Colonic mucosa (tissue), 4 donors: Measurements from ENCODE around the gene RNF38. TPM values are rescaled to one million over a fixed set of nuclear protein-coding genes. Genes with fewer than 3 reads are reported as not detected.
"Not testable (repeated sequence)": the region's sequence is repeated elsewhere in the genome, so short reads cannot be mapped to it uniquely, and the experiment has no call there.

Source experiments
- DNase-seq: peaks from one replicate; pipeline ENCODE4 v3.0.0-alpha.2; 2020
- H3K27ac ChIP-seq: fragments of 200-600 bp; one replicate; pipeline ENCODE4 v1.8.0; 2021
- H3K27me3 ChIP-seq: fragments of 200-600 bp; one replicate; pipeline ENCODE4 v1.8.0; 2021
- H3K36me3 ChIP-seq: fragments of 200-600 bp; one replicate; pipeline ENCODE4 v1.8.0; 2021
- H3K4me1 ChIP-seq: fragments of 200-600 bp; one replicate; pipeline ENCODE4 v1.8.0; 2021; ENCODE audit warnings: mild to moderate bottlenecking
- H3K4me3 ChIP-seq: fragments of 200-600 bp; one replicate; pipeline ENCODE4 v1.8.0; 2021
- H3K9ac ChIP-seq, 2 donors: one replicate each; pipeline ENCODE4 v1.7.0; 2013; ENCODE audit warnings: control low read depth in 2 of 2, low read depth in 2 of 2, low read length in 2 of 2
- H3K9me3 ChIP-seq: fragments of 200-600 bp; one replicate; pipeline ENCODE4 v1.8.0; 2021
- intact Hi-C: fragments of 100-400 bp; cut with DNase I; formaldehyde crosslinking; loops from one replicate; pipeline ENCODE4 v1.14.1; 2022
- total RNA-seq, 2 donors: library from RNA; stranded (reverse); fragmentation: NEBNext Ultra II Directional in 1 of 2; extraction: Animal tissue kit (Norgen Biotek cat#: 25700) in 1 of 2; gene quantifications; one replicate each; pipeline ENCODE4 v1.2.1, GENCODE V29; 2021
- TF ChIP-seq, protein P1 (sequence below): fragments of 200-600 bp; IDR thresholded peaks from one replicate; pipeline ENCODE4 v1.8.0; 2022; ENCODE audit warnings: antibody characterized with exemption, mild to moderate bottlenecking
- donor health status: healthy.
- donor health status: DM: no; HTN: no; CAD: no.
- donor health status: DM: no; HTN: no; CAD: no.

RNF38 gene
- 10 to 100 TPM; 28.9 to 39.2 TPM for total RNA-seq

DNA sequence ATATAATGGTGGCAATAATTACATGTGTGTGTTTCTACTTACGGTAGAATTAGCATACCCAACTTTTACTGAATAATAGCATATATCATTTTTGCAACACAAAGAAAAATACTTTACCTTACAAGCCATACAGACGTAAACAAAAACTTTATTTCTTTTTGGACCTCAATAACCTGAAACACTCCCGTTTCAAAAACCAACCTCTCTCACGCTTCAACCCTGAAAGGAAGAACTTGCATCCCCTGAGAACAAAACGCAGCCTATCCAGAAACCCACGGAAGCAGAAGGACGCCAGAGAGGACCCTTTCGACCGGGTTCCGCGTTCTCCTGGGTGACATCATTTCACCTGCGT lies at the start of gene RNF38:
Gene RNF38, minus strand, starts transcription at position 290 of the 352 bp plus-strand sequence. Its CDS starts 161 bp downstream, at position 129.
- no peak for DNase-seq
- H3K27me3 ChIP-seq: no peaks in the 10 kb centered on the region
- intact Hi-C loops: no loop called here
- no peaks in the 10 kb centered on the region for H3K36me3 ChIP-seq
- peak within 1 kb of the TSS; percentile 89 to 92 for H3K9ac ChIP-seq
- no peaks in the 10 kb centered on the region for H3K9me3 ChIP-seq
- H3K27ac ChIP-seq: peak within 1 kb of the TSS; percentile 95
- H3K4me1 ChIP-seq: peaks cover 6% of the 10 kb centered on the region
- H3K4me3 ChIP-seq: peak within 1 kb of the TSS; percentile 72
- TF ChIP-seq, protein P1, sequence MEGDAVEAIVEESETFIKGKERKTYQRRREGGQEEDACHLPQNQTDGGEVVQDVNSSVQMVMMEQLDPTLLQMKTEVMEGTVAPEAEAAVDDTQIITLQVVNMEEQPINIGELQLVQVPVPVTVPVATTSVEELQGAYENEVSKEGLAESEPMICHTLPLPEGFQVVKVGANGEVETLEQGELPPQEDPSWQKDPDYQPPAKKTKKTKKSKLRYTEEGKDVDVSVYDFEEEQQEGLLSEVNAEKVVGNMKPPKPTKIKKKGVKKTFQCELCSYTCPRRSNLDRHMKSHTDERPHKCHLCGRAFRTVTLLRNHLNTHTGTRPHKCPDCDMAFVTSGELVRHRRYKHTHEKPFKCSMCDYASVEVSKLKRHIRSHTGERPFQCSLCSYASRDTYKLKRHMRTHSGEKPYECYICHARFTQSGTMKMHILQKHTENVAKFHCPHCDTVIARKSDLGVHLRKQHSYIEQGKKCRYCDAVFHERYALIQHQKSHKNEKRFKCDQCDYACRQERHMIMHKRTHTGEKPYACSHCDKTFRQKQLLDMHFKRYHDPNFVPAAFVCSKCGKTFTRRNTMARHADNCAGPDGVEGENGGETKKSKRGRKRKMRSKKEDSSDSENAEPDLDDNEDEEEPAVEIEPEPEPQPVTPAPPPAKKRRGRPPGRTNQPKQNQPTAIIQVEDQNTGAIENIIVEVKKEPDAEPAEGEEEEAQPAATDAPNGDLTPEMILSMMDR: no peak

DNA sequence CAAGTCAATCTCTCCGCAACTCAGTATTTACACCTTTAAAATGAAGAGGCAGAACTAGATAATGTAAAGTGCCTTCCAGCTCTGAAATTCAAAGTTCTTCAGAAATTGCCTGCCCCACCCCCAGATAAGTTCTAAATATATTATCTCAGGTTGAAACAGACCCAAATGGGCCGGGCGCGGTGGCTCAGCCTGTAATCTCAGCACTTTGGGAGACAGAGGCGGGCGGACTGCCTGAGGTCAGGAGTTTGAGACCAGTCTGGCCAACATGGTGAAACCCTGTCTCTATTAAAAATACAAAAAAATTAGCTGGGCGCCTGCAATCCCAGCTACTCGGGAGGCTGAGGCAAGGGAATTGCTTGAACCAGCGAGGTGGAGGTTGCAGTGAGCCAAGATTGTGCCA lies 48.5 kb upstream of the RNF38 start:
- H3K9me3 ChIP-seq, H3K27me3 ChIP-seq, H3K4me3 ChIP-seq, intact Hi-C loops, H3K9ac ChIP-seq, H3K4me1 ChIP-seq, H3K36me3 ChIP-seq, DNase-seq, H3K27ac ChIP-seq: not testable (repeated sequence)

DNA sequence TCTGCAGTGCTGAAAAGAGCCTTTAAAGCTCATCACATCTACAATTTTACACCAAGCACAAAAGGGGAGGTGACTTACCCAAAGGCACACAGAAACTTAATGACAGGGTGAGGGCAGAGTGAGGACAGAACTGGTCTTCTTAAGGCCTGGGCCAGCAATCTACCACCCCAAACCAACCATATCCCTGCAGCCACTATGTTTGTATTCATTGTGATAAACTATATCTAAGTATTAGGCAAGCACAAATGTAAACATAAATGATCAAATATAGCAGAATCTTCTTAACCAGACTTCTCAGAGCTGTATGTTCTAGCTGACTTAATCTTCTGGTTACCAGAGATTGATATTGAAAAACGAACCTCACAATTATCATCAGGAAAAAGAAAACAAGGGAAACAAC lies 47.9 kb upstream of the RNF38 start:
- H3K27me3 ChIP-seq: no peaks in the 10 kb centered on the region
- H3K4me1 ChIP-seq: no peaks in the 10 kb centered on the region
- H3K36me3 ChIP-seq: no peaks in the 10 kb centered on the region
- intact Hi-C loops: no loop called here
- H3K9ac ChIP-seq: no peak overlapping the region
- no peaks in the 10 kb centered on the region for H3K9me3 ChIP-seq
- TF ChIP-seq, protein P1: no peak
- no peak overlapping the region for H3K4me3 ChIP-seq
- H3K27ac ChIP-seq: no peak overlapping the region
- DNase-seq: no peak

DNA sequence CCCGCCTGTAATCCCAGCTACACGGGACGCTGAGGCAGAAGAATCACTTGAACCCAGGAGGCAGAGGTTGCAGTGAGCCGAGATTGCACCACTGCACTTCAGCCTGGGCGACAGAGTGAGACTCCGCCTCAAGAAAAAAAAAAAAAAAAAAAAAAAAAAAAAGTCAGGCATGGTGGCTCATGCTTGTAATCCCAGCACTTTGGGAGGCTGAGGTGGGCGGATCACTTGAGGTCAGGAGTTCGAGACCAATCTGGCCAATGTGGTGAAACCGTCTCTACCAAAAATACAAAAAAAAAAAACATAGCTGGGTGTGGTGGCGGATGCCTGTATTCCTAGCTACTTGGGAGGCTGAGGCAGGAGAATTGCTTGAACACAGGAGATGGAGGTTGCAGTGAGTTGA lies 46.6 kb upstream of the RNF38 start:
- not testable (repeated sequence) for H3K9ac ChIP-seq, DNase-seq, H3K36me3 ChIP-seq, H3K9me3 ChIP-seq, H3K4me1 ChIP-seq, H3K27me3 ChIP-seq, H3K4me3 ChIP-seq, H3K27ac ChIP-seq
- intact Hi-C loops: loop anchor here (2.0 kb wide), 1 partner anchor 38 kb away; no protein-coding TSS in a partner anchor

DNA sequence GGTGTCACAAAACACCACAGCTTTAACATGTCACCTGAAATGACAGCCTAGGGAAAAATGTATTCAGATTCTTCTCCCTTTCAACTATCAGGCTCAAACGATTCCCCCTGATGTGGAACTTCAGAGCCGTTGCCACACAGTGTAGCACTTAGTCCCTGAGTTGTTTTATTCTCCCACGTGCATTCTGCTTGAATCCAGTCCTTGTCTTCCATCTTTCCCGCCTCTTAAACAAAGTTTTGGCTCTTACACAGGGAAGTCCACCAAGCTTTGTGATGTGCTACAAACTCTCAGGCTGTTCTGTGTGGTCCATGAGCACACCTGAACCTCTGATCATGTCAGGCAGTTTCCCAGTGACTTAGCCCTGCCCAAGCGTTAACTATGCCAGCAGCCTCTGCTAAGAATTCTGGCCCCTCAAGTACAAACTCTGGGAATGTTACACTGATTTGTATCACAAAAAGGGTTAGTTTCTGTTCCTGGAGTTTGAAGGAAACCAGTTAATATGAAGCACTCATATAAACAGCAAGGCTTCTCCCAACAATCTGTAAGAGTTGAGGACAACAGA lies 45.8 kb upstream of the RNF38 start:
- TF ChIP-seq, protein P1: no peak
- no peak for DNase-seq
- H3K9ac ChIP-seq: no peak overlapping the region
- intact Hi-C loops: loop anchor here (2.0 kb wide), 1 partner anchor 37 kb away; no protein-coding TSS in a partner anchor
- H3K9me3 ChIP-seq: no peaks in the 10 kb centered on the region
- no peak overlapping the region for H3K27ac ChIP-seq
- H3K4me1 ChIP-seq: no peaks in the 10 kb centered on the region
- no peak overlapping the region for H3K4me3 ChIP-seq
- no peaks in the 10 kb centered on the region for H3K27me3 ChIP-seq
- no peaks in the 10 kb centered on the region for H3K36me3 ChIP-seq

DNA sequence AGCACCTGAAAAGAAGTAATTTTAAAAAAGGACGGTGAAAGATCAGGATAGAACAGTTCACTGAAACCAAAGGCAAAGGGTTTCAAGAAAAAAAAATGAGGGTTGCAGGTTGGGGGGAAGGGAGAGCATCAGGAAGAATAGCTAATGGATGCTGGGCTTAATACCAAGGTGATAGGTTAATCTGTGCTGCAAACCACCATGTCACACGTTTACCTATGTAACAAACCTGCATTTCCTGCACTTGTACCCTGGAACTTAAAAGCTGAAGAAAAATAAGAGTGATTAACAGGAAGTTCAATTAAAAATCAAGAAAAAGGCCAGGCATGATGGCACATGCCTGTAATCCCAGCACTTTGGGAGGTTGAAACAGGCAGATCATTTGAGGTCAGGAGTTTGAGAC lies 44.1 kb upstream of the RNF38 start:
- DNase-seq: no peak
- TF ChIP-seq, protein P1: no peak

More for the DNA sequence above, 44.1 kb upstream of the RNF38 start:
- Histone ChIP-seq H3K36me3 (no peaks in the 10 kb centered on the region), H3K4me3 (no peak overlapping the region), H3K27ac (no peak overlapping the region), H3K9me3 (no peaks in the 10 kb centered on the region), H3K9ac (no peak overlapping the region), H3K4me1 (no peaks in the 10 kb centered on the region), H3K27me3 (no peaks in the 10 kb centered on the region)
- intact Hi-C loops: no loop called here
